Rectal smooth muscle tissue (tissue), 1 donor: ENCODE measurements around the gene NOP56.
"Not testable (repeated sequence)": the region's sequence is repeated elsewhere in the genome, so short reads cannot be mapped to it uniquely, and the experiment has no call there.

Experiments used
- H3K27ac ChIP-seq: one replicate; pipeline ENCODE4 v1.7.0; 2013; ENCODE audit warnings: low read depth, low read length, inconsistent platforms
- H3K27me3 ChIP-seq: one replicate; pipeline ENCODE4 v1.7.0; 2013; ENCODE audit warnings: low read length; ENCODE audit not compliant: control insufficient read depth, insufficient read depth
- H3K36me3 ChIP-seq: one replicate; pipeline ENCODE4 v1.7.0; 2013; ENCODE audit warnings: low read length; ENCODE audit not compliant: control insufficient read depth, insufficient read depth
- H3K4me1 ChIP-seq: one replicate; pipeline ENCODE4 v1.7.0; 2013; ENCODE audit warnings: low read length; ENCODE audit not compliant: control insufficient read depth, insufficient read depth
- H3K4me3 ChIP-seq: one replicate; pipeline ENCODE4 v1.7.0; 2013; ENCODE audit warnings: low read length
- H3K9ac ChIP-seq: one replicate; pipeline ENCODE4 v1.7.0; 2013; ENCODE audit warnings: low read length

NOP56 gene

GRCh38 chr20:2692886-2693285 is 40.5 kb downstream of the NOP56 start:
- Histone ChIP-seq H3K27ac (no peak overlapping the region), H3K4me1 (no peaks in the 10 kb centered on the region), H3K36me3 (no peaks in the 10 kb centered on the region), H3K9ac (no peak overlapping the region), H3K4me3 (no peak overlapping the region), H3K27me3 (peaks cover 12% of the 10 kb centered on the region)

GRCh38 chr20:2693286-2694007 is 41.0 kb downstream of the NOP56 start:
- Histone ChIP-seq H3K4me1 (no peaks in the 10 kb centered on the region), H3K36me3 (no peaks in the 10 kb centered on the region), H3K27me3 (peaks cover 12% of the 10 kb centered on the region), H3K27ac (peak overlapping the region; percentile 32), H3K4me3 (peak overlapping the region; percentile 41), H3K9ac (no peak overlapping the region)

GRCh38 chr20:2694008-2694471 is 41.6 kb downstream of the NOP56 start:
- Histone ChIP-seq H3K4me3 (peak overlapping the region; percentile 2), H3K27ac (no peak overlapping the region), H3K27me3 (peaks cover 12% of the 10 kb centered on the region), H3K4me1 (no peaks in the 10 kb centered on the region), H3K36me3 (no peaks in the 10 kb centered on the region), H3K9ac (no peak overlapping the region)

GRCh38 chr20:2694519-2694918 is 42.1 kb downstream of the NOP56 start:
- Histone ChIP-seq H3K36me3 (no peaks in the 10 kb centered on the region), H3K4me3 (no peak overlapping the region), H3K9ac (no peak overlapping the region), H3K27ac (no peak overlapping the region), H3K27me3 (peaks cover 12% of the 10 kb centered on the region), H3K4me1 (no peaks in the 10 kb centered on the region)

- Histone ChIP-seq H3K27me3 (peaks cover 5% of the 10 kb centered on the region), H3K4me1 (no peaks in the 10 kb centered on the region), H3K36me3 (no peaks in the 10 kb centered on the region)
These were observed 43.0 kb downstream of the NOP56 start for GRCh38 chr20:2695206-2695983.

GRCh38 chr20:2695984-2696525 is 43.6 kb downstream of the NOP56 start:
- H3K27ac ChIP-seq, H3K36me3 ChIP-seq, H3K27me3 ChIP-seq, H3K4me3 ChIP-seq, H3K4me1 ChIP-seq, H3K9ac ChIP-seq: not testable (repeated sequence)

More at GRCh38 chr20:2695206-2695983, 43.0 kb downstream of the NOP56 start:
- Histone ChIP-seq H3K9ac (no peak overlapping the region), H3K4me3 (no peak overlapping the region), H3K27ac (no peak overlapping the region)

GRCh38 chr20:2696646-2697045 is 44.2 kb downstream of the NOP56 start:
- peaks cover 5% of the 10 kb centered on the region for H3K27me3 ChIP-seq
- H3K4me1 ChIP-seq = no peaks in the 10 kb centered on the region

GRCh38 chr20:2697768-2698167 is 45.3 kb downstream of the NOP56 start:
- no peak overlapping the region for H3K9ac ChIP-seq
- H3K27me3 ChIP-seq = peaks cover 5% of the 10 kb centered on the region
- H3K4me3 ChIP-seq = no peak overlapping the region
- no peaks in the 10 kb centered on the region for H3K4me1 ChIP-seq
- no peaks in the 10 kb centered on the region for H3K36me3 ChIP-seq
- no peak overlapping the region for H3K27ac ChIP-seq

More at GRCh38 chr20:2696646-2697045, 44.2 kb downstream of the NOP56 start:
- Histone ChIP-seq H3K36me3 (no peaks in the 10 kb centered on the region), H3K9ac (no peak overlapping the region), H3K4me3 (no peak overlapping the region), H3K27ac (no peak overlapping the region)

- Histone ChIP-seq H3K4me1 (no peaks in the 10 kb centered on the region), H3K27ac (no peak overlapping the region), H3K36me3 (no peaks in the 10 kb centered on the region), H3K4me3 (no peak overlapping the region), H3K27me3 (peaks cover 5% of the 10 kb centered on the region), H3K9ac (no peak overlapping the region)
These were observed 45.9 kb downstream of the NOP56 start for GRCh38 chr20:2698186-2698817.

GRCh38 chr20:2698912-2699311 is 46.5 kb downstream of the NOP56 start:
- H3K9ac ChIP-seq = no peak overlapping the region
- H3K27ac ChIP-seq = no peak overlapping the region
- H3K4me3 ChIP-seq = no peak overlapping the region
- H3K36me3 ChIP-seq = no peaks in the 10 kb centered on the region
- peaks cover 5% of the 10 kb centered on the region for H3K27me3 ChIP-seq
- no peaks in the 10 kb centered on the region for H3K4me1 ChIP-seq

GRCh38 chr20:2699775-2700413 is 47.5 kb downstream of the NOP56 start:
- Histone ChIP-seq H3K27ac (no peak overlapping the region), H3K27me3 (peaks cover 4% of the 10 kb centered on the region), H3K4me1 (no peaks in the 10 kb centered on the region), H3K4me3 (no peak overlapping the region), H3K9ac (no peak overlapping the region), H3K36me3 (no peaks in the 10 kb centered on the region)
